ENCODE measurements around the gene SCNN1B. TPM values are rescaled to one million over a fixed set of nuclear protein-coding genes. Genes with fewer than 3 reads are reported as not detected.

SCNN1B gene
- total and polyA plus RNA-seq, 2 of the 13 experiments (the other 11 are each of a cell fraction or from before 2014, with no cell fraction given), result not detected

DNA sequence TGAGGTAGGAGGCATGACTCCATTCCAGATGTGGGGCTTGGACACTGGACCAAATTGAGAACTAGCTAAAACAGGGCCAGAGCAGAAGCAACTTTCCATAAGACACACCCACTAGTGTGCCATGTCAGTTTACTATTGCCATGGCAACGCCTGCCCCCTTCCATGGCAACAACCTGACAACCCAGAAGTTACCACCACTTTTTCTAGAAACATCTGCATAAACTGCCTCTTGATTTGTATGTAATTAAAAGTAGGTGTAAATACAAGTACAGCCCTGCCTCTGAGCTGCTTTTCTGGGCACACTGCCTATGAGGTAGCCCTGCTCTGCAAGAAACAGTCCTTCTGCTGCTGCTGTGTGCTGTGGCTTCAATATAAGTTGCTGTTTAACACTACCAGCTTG, 19.5 kb upstream of the SCNN1B start:
- FAIRE-seq, result no peak
- intact Hi-C loops (cut with micrococcal nuclease; ENCODE audit: unreplicated experiment), result no loop called here
- CTCF ChIA-PET (ENCODE audit: low intra/inter-chr PET ratio, low total read pairs), result no interaction called here

DNA sequence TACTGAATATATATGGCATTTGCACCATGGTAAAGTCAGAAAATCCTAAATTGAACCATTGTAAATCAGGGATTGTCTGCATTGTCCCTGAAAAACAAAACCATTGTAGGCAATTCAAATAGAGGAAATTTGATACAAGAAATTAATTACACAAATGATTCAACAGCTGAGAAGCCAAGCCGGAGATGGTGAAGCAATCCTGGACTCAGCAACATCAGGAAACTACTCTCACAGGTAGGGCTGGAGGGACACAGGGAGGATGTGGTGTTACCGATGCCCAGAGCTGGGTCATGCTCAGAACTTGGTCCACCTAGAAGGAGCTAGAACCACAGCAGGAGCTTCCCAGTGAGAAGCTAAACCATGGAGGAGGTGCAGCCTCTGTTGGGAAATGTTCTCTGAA, 18.5 kb upstream of the SCNN1B start:
- ChIA-PET CTCF (ENCODE audit: low intra/inter-chr PET ratio, low total read pairs) (no interaction called here), POLR2A (no interaction called here)
- 44% methylated on average over 2 of the region's 2 CpGs for WGBS (ENCODE audit: low lambda C conversion rate)
- no peak overlapping the region for H3K4me2 ChIP-seq (ENCODE audit: low read depth, low read length)
- no peaks in the 10 kb centered on the region for H3K36me3 ChIP-seq (replicated peaks in 1 of 2; ENCODE audit: control insufficient read depth in 1 of 2, insufficient read depth in 2 of 2, low read length in 2 of 2)
- in situ Hi-C loops (cut with HindIII; ENCODE audit: extremely low pct_ligation_motif_present, low pct_unique_long_range_greater_than_20kb), result no loop called here
- no TSS peak for BruUV-seq (replicated peaks)
- H3K9ac ChIP-seq (ENCODE audit: insufficient read depth, low read depth, low read length), result no peak overlapping the region
- no peak overlapping the region for H3K27ac ChIP-seq (ENCODE audit: extremely low read length, insufficient read depth, low read length)
- no peak overlapping the region for H2AFZ ChIP-seq (ENCODE audit: low read length)
- no peaks in the 10 kb centered on the region for H4K20me1 ChIP-seq (ENCODE audit: insufficient read depth, low read length)
- H3K4me3 ChIP-seq (replicated peaks in 1 of 3; ENCODE audit: insufficient read depth in 1 of 3, low read depth in 2 of 3, low read length in 3 of 3), result no peak overlapping the region
- H3K79me2 ChIP-seq (ENCODE audit: insufficient read depth, low read length), result no peaks in the 10 kb centered on the region
- no peaks in the 10 kb centered on the region for H3K9me3 ChIP-seq (ENCODE audit: low read length)
- no peaks in the 10 kb centered on the region for H3K4me1 ChIP-seq (ENCODE audit: insufficient read depth, low read length)
- ATAC-seq (no peak), DNase-seq (ENCODE audit: low spot score) (no peak), FAIRE-seq (no peak)
- intact Hi-C loops (cut with micrococcal nuclease; ENCODE audit: unreplicated experiment), result no loop called here
- H3K27me3 ChIP-seq (ENCODE audit: control insufficient read depth in 1 of 2, insufficient read depth in 2 of 2, low read length in 2 of 2), result peaks cover 3 to 16% of the 10 kb centered on the region in 2 experiments; a peak in 2 of 5 replicates
- TF ChIP-seq ZNF12 (CRISPR knock-in tag; IDR thresholded peaks at IDR 0.05) (no peak), ZNF337 (CRISPR knock-in tag; IDR thresholded peaks at IDR 0.05; ENCODE audit: borderline replicate concordance, low read depth) (no peak), ZFP37 (CRISPR knock-in tag; IDR thresholded peaks at IDR 0.05; ENCODE audit: borderline replicate concordance) (no peak), ZC3H4 (CRISPR knock-in tag; IDR thresholded peaks at IDR 0.05; ENCODE audit: borderline replicate concordance) (no peak), PAX8 (CRISPR knock-in tag; IDR thresholded peaks at IDR 0.05; ENCODE audit: borderline replicate concordance) (no peak), RFX3 (CRISPR knock-in tag; IDR thresholded peaks at IDR 0.05) (no peak), ZSCAN31 (CRISPR knock-in tag; IDR thresholded peaks at IDR 0.05; ENCODE audit: low read depth) (no peak), ZSCAN22 (CRISPR knock-in tag; IDR thresholded peaks at IDR 0.05) (no peak), ZNF598 (CRISPR knock-in tag; IDR thresholded peaks at IDR 0.05; ENCODE audit: borderline replicate concordance) (no peak), SETDB1 (CRISPR knock-in tag; IDR thresholded peaks at IDR 0.05; ENCODE audit: borderline replicate concordance) (no peak)
- TF ChIP-seq, protein P1, sequence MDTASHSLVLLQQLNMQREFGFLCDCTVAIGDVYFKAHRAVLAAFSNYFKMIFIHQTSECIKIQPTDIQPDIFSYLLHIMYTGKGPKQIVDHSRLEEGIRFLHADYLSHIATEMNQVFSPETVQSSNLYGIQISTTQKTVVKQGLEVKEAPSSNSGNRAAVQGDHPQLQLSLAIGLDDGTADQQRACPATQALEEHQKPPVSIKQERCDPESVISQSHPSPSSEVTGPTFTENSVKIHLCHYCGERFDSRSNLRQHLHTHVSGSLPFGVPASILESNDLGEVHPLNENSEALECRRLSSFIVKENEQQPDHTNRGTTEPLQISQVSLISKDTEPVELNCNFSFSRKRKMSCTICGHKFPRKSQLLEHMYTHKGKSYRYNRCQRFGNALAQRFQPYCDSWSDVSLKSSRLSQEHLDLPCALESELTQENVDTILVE (CRISPR knock-in tag; IDR thresholded peaks at IDR 0.05), result no peak
- TF ChIP-seq, protein P2, sequence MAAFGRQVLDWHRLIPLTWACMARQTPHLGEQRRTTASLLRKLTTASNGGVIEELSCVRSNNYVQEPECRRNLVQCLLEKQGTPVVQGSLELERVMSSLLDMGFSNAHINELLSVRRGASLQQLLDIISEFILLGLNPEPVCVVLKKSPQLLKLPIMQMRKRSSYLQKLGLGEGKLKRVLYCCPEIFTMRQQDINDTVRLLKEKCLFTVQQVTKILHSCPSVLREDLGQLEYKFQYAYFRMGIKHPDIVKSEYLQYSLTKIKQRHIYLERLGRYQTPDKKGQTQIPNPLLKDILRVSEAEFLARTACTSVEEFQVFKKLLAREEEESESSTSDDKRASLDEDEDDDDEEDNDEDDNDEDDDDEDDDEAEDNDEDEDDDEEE (CRISPR knock-in tag; IDR thresholded peaks at IDR 0.05), result no peak

More for the DNA sequence above, 19.5 kb upstream of the SCNN1B start:
- Histone ChIP-seq H4K20me1 (ENCODE audit: insufficient read depth, low read length) (no peaks in the 10 kb centered on the region), H3K27ac (ENCODE audit: extremely low read length, insufficient read depth, low read length) (no peak overlapping the region), H3K27me3 (ENCODE audit: control insufficient read depth in 1 of 2, insufficient read depth in 2 of 2, low read length in 2 of 2) (peaks cover 1 to 16% of the 10 kb centered on the region in 2 experiments; a peak in 2 of 5 replicates), H3K79me2 (ENCODE audit: insufficient read depth, low read length) (no peaks in the 10 kb centered on the region), H3K4me2 (ENCODE audit: low read depth, low read length) (no peak overlapping the region), H3K9me3 (ENCODE audit: low read length) (no peaks in the 10 kb centered on the region), H3K4me1 (ENCODE audit: insufficient read depth, low read length) (no peaks in the 10 kb centered on the region), H3K4me3 (replicated peaks in 1 of 3; ENCODE audit: insufficient read depth in 1 of 3, low read depth in 2 of 3, low read length in 3 of 3) (no peak overlapping the region), H2AFZ (ENCODE audit: low read length) (no peak overlapping the region), H3K36me3 (replicated peaks in 1 of 2; ENCODE audit: control insufficient read depth in 1 of 2, insufficient read depth in 2 of 2, low read length in 2 of 2) (no peaks in the 10 kb centered on the region), H3K9ac (ENCODE audit: insufficient read depth, low read depth, low read length) (no peak overlapping the region)
- DNase-seq (ENCODE audit: low spot score) (no peak), ATAC-seq (no peak)
- in situ Hi-C loops (cut with HindIII; ENCODE audit: extremely low pct_ligation_motif_present, low pct_unique_long_range_greater_than_20kb), result no loop called here
- WGBS (ENCODE audit: low lambda C conversion rate), result 0% methylated on average over 1 of the region's 1 CpG
- BruUV-seq (replicated peaks), result no TSS peak
- POLR2A ChIA-PET, result no interaction called here
- TF ChIP-seq ZMAT3 (CRISPR knock-in tag; conservative IDR thresholded peaks at IDR 0.05) (no peak), ZEB1 (IDR thresholded peaks at IDR 0.05; ENCODE audit: insufficient replicate concordance, low read depth) (no peak), RFX1 (IDR thresholded peaks at IDR 0.05) (peak; percentile 53), KDM2A (CRISPR knock-in tag; IDR thresholded peaks at IDR 0.05; ENCODE audit: borderline replicate concordance, low read depth) (no peak), KDM3A (CRISPR knock-in tag; IDR thresholded peaks at IDR 0.05; ENCODE audit: low read depth) (no peak), RFX3 (CRISPR knock-in tag; IDR thresholded peaks at IDR 0.05) (peak; percentile 46; the same call in 1 of the 2 replicates), ZNF781 (CRISPR knock-in tag; IDR thresholded peaks at IDR 0.05; ENCODE audit: borderline replicate concordance, not compliant biosample characterization) (no peak), ZIK1 (CRISPR knock-in tag; IDR thresholded peaks at IDR 0.05; ENCODE audit: borderline replicate concordance, low read depth) (no peak), ZNF296 (CRISPR knock-in tag; conservative IDR thresholded peaks at IDR 0.05) (no peak)
- TF ChIP-seq, protein P3, sequence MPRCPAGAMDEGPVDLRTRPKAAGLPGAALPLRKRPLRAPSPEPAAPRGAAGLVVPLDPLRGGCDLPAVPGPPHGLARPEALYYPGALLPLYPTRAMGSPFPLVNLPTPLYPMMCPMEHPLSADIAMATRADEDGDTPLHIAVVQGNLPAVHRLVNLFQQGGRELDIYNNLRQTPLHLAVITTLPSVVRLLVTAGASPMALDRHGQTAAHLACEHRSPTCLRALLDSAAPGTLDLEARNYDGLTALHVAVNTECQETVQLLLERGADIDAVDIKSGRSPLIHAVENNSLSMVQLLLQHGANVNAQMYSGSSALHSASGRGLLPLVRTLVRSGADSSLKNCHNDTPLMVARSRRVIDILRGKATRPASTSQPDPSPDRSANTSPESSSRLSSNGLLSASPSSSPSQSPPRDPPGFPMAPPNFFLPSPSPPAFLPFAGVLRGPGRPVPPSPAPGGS (CRISPR knock-in tag; IDR thresholded peaks at IDR 0.05), result no peak

Measured in HepG2 (cell line).